ENCODE measurements around the gene ZNF830.
A peak's percentile ranks its signal among the peaks of the same experiment; 100 is the strongest.

ZNF830 gene

GRCh38 chr17:34917381-34917780, 44.0 kb upstream of the ZNF830 start:
- H3K4me3 ChIP-seq (ENCODE audit: low read length) = no peak overlapping the region
- H3K27ac ChIP-seq (ENCODE audit: low read length) = no peak overlapping the region
- no peaks in the 10 kb centered on the region for H3K27me3 ChIP-seq (replicated peaks; ENCODE audit: insufficient read depth, low read length)
- H3K9me3 ChIP-seq (replicated peaks; ENCODE audit: insufficient read depth, low read length) = no peaks in the 10 kb centered on the region
- H2AFZ ChIP-seq (ENCODE audit: low read length) = no peak overlapping the region
- H3K9ac ChIP-seq (ENCODE audit: low read length) = no peak overlapping the region
- no peak overlapping the region for H3K4me2 ChIP-seq (ENCODE audit: low read depth, low read length)
- no peaks in the 10 kb centered on the region for H3F3A ChIP-seq (ENCODE audit: insufficient read depth, low read length)
- no peaks in the 10 kb centered on the region for H3K36me3 ChIP-seq (replicated peaks; ENCODE audit: insufficient read depth, low read length)
- H3K79me2 ChIP-seq (ENCODE audit: low read length) = no peaks in the 10 kb centered on the region
- H4K20me1 ChIP-seq (ENCODE audit: insufficient read depth, low read length) = no peaks in the 10 kb centered on the region
- no peak for DNase-seq
- no peak for TF ChIP-seq EZH2 (optimal IDR thresholded peaks at IDR 0.05; ENCODE audit: low read depth, low read length)
- TF ChIP-seq EZH2phosphoT487 (IDR thresholded peaks at IDR 0.05; ENCODE audit: low read length) = no peak
- TF ChIP-seq CTCF (IDR thresholded peaks at IDR 0.05; ENCODE audit: low read length) = no peak
- no peaks in the 10 kb centered on the region for H3K4me1 ChIP-seq (ENCODE audit: low read length)
- H3K9me2 ChIP-seq (replicated peaks; ENCODE audit: insufficient read depth, low read length) = no peaks in the 10 kb centered on the region

- H3K27ac ChIP-seq (ENCODE audit: low read length) = no peak overlapping the region
- no peak overlapping the region for H3K9ac ChIP-seq (ENCODE audit: low read length)
- H3K27me3 ChIP-seq (replicated peaks; ENCODE audit: insufficient read depth, low read length) = no peaks in the 10 kb centered on the region
- no peak for DNase-seq
- H2AFZ ChIP-seq (ENCODE audit: low read length) = no peak overlapping the region
- peaks cover 5% of the 10 kb centered on the region; the same call in 1 of the 2 replicates for H3K4me1 ChIP-seq (ENCODE audit: low read length)
- H3K9me2 ChIP-seq (replicated peaks; ENCODE audit: insufficient read depth, low read length) = no peaks in the 10 kb centered on the region
- no peaks in the 10 kb centered on the region for H3K9me3 ChIP-seq (replicated peaks; ENCODE audit: insufficient read depth, low read length)
- H3F3A ChIP-seq (ENCODE audit: insufficient read depth, low read length) = no peaks in the 10 kb centered on the region
- no peak overlapping the region for H3K4me2 ChIP-seq (ENCODE audit: low read depth, low read length)
- TF ChIP-seq EZH2phosphoT487 (IDR thresholded peaks at IDR 0.05; ENCODE audit: low read length) = no peak
- no peaks in the 10 kb centered on the region for H3K36me3 ChIP-seq (replicated peaks; ENCODE audit: insufficient read depth, low read length)
- no peak overlapping the region for H3K4me3 ChIP-seq (ENCODE audit: low read length)
- H3K79me2 ChIP-seq (ENCODE audit: low read length) = no peaks in the 10 kb centered on the region
- H4K20me1 ChIP-seq (ENCODE audit: insufficient read depth, low read length) = no peaks in the 10 kb centered on the region
These were observed 40.7 kb upstream of the ZNF830 start for GRCh38 chr17:34920676-34921075.

- H3K4me2 ChIP-seq (ENCODE audit: low read depth, low read length) = no peak overlapping the region
These were observed 34.7 kb upstream of the ZNF830 start for GRCh38 chr17:34926661-34927060.

More at GRCh38 chr17:34926661-34927060, 34.7 kb upstream of the ZNF830 start:
- Histone ChIP-seq H3K9me2 (replicated peaks; ENCODE audit: insufficient read depth, low read length) (no peaks in the 10 kb centered on the region), H4K20me1 (ENCODE audit: insufficient read depth, low read length) (no peaks in the 10 kb centered on the region), H2AFZ (ENCODE audit: low read length) (no peak overlapping the region), H3K9me3 (replicated peaks; ENCODE audit: insufficient read depth, low read length) (no peaks in the 10 kb centered on the region), H3K9ac (ENCODE audit: low read length) (no peak overlapping the region), H3K36me3 (replicated peaks; ENCODE audit: insufficient read depth, low read length) (no peaks in the 10 kb centered on the region), H3K4me3 (ENCODE audit: low read length) (no peak overlapping the region), H3K4me1 (ENCODE audit: low read length) (peaks cover 12% of the 10 kb centered on the region; the same call in 1 of the 2 replicates), H3K27me3 (replicated peaks; ENCODE audit: insufficient read depth, low read length) (no peaks in the 10 kb centered on the region), H3F3A (ENCODE audit: insufficient read depth, low read length) (peaks cover 8% of the 10 kb centered on the region), H3K79me2 (ENCODE audit: low read length) (no peaks in the 10 kb centered on the region), H3K27ac (ENCODE audit: low read length) (peak overlapping the region; percentile 45; the same call in 1 of the 2 replicates)
- TF ChIP-seq EZH2phosphoT487 (IDR thresholded peaks at IDR 0.05; ENCODE audit: low read length) (no peak), CTCF (IDR thresholded peaks at IDR 0.05; ENCODE audit: low read length) (no peak), EZH2 (optimal IDR thresholded peaks at IDR 0.05; ENCODE audit: low read depth, low read length) (no peak)
- peak; percentile 93 for DNase-seq
